NCI-H2196 treated with DMSO at 0.1 percent for 48 hours (cell line): ENCODE data around the gene MEOX2.
A peak's percentile ranks its signal among the peaks of the same experiment; 100 is the strongest.

Source experiments
- DNase-seq: peaks from one replicate; lab custom pipeline; 2025; ENCODE audit not compliant: unreplicated experiment; lab: John Stamatoyannopoulos, UW

Gene MEOX2

GRCh38 chr7:15686295-15686956 is at the start of gene MEOX2:
MEOX2 (minus strand) TSS chr7:15686683; CDS start chr7:15686402, 281 bp downstream.
- no peak for DNase-seq

GRCh38 chr7:15729746-15730145 is 43.3 kb upstream of the MEOX2 start:
- DNase-seq, result no peak

GRCh38 chr7:15725051-15725450 is 38.6 kb upstream of the MEOX2 start:
- no peak for DNase-seq

- DNase-seq, result no peak
These were observed 37.4 kb upstream of the MEOX2 start for GRCh38 chr7:15723841-15724240.

- DNase-seq, result peak; percentile 8
These were observed 34.5 kb upstream of the MEOX2 start for GRCh38 chr7:15720849-15721471.

GRCh38 chr7:15719311-15719710 is 32.8 kb upstream of the MEOX2 start:
- no peak for DNase-seq

GRCh38 chr7:15715435-15715834 is 29.0 kb upstream of the MEOX2 start:
- no peak for DNase-seq

- DNase-seq, result no peak
These were observed 23.5 kb upstream of the MEOX2 start for GRCh38 chr7:15709978-15710377.

GRCh38 chr7:15707570-15707969 is 21.1 kb upstream of the MEOX2 start:
- no peak for DNase-seq

GRCh38 chr7:15703732-15704131 is 17.2 kb upstream of the MEOX2 start:
- DNase-seq, result no peak

GRCh38 chr7:15692501-15693020 is 6.1 kb upstream of the MEOX2 start:
- DNase-seq, result no peak

- DNase-seq, result no peak
These were observed 2.4 kb upstream of the MEOX2 start for GRCh38 chr7:15688911-15689310.

- no peak for DNase-seq
These were observed 1.8 kb upstream of the MEOX2 start for GRCh38 chr7:15688279-15688626.

- no peak for DNase-seq
These were observed 1.2 kb upstream of the MEOX2 start for GRCh38 chr7:15687546-15688278.

- no peak for DNase-seq
These were observed 568 bp upstream of the MEOX2 start for GRCh38 chr7:15686957-15687545.

GRCh38 chr7:15685358-15686294 is 857 bp downstream of the MEOX2 start:
- no peak for DNase-seq

GRCh38 chr7:15684871-15685270 is 1.6 kb downstream of the MEOX2 start:
- no peak for DNase-seq

GRCh38 chr7:15684111-15684800 is 2.2 kb downstream of the MEOX2 start:
- no peak for DNase-seq

GRCh38 chr7:15682751-15683245 is 3.7 kb downstream of the MEOX2 start:
- no peak for DNase-seq

GRCh38 chr7:15682111-15682510 is 4.4 kb downstream of the MEOX2 start:
- DNase-seq, result no peak
